Measurements from ENCODE around the gene HMOX1. TPM values are rescaled to one million over a fixed set of nuclear protein-coding genes. Genes with fewer than 3 reads are reported as not detected.
"Not testable (repeated sequence)": the region's sequence is repeated elsewhere in the genome, so short reads cannot be mapped to it uniquely, and the experiment has no call there.

The HMOX1 gene
- total and polyA plus RNA-seq, 2 of the 13 experiments (the other 11 are each of a cell fraction or from before 2014, with no cell fraction given) = 53.6 to 67.4 TPM

- not testable (repeated sequence) for TF ChIP-seq ZBTB40 (IDR thresholded peaks at IDR 0.05)
- TF ChIP-seq ZBTB40 (CRISPR knock-in tag; IDR thresholded peaks at IDR 0.05) (peak; percentile 33; the same call in 1 of the 2 replicates), KLF16 (CRISPR knock-in tag; IDR thresholded peaks at IDR 0.05) (peak in 1 of 2 experiments; percentile 70; a peak in 2 of 4 replicates), ZFP36L1 (CRISPR knock-in tag; IDR thresholded peaks at IDR 0.05) (peak; percentile 48; the same call in 1 of the 2 replicates), ZNF609 (CRISPR knock-in tag; IDR thresholded peaks at IDR 0.05; ENCODE audit: borderline replicate concordance) (peak; percentile 29; the same call in 1 of the 2 replicates), PRDM10 (CRISPR knock-in tag; IDR thresholded peaks at IDR 0.05; ENCODE audit: low read depth) (peak; percentile 56; the same call in 1 of the 2 replicates), MLX (CRISPR knock-in tag; IDR thresholded peaks at IDR 0.05) (0 out of 2 replicates have a peak, but pooled peaks have one; percentile 22), FOXK1 (CRISPR knock-in tag; IDR thresholded peaks at IDR 0.05; ENCODE audit: borderline replicate concordance, low read depth) (peak; percentile 95), ZNF709 (CRISPR knock-in tag; IDR thresholded peaks at IDR 0.05) (0 out of 2 replicates have a peak, but pooled peaks have one; percentile 33), FOXO1 (CRISPR knock-in tag; IDR thresholded peaks at IDR 0.05) (peak; percentile 56; the same call in 1 of the 2 replicates)
Measured at GRCh38 chr22:35364230-35364629, 16.7 kb upstream of the HMOX1 start (continued).
